Endometrial microvascular endothelial cells (primary cell): ENCODE data around the gene SYT13. TPM values are rescaled to one million over a fixed set of nuclear protein-coding genes. Genes with fewer than 3 reads are reported as not detected.

Experiments used
- in situ Hi-C: cut with HindIII; loops from 2 replicates; pipeline ENCODE4 v1.10.0; 2017; ENCODE audit warnings: low sequenced_read_pairs, low pct_unique_long_range_greater_than_20kb; ENCODE audit errors: inconsistent ontology term
- total RNA-seq: library from RNA; depleted of rRNA; stranded (reverse); fragments of >200 nt; gene quantifications from one replicate; pipeline ENCODE4 v1.2.3, GENCODE V29; 2015; ENCODE audit errors: inconsistent ontology term

The SYT13 gene
- total RNA-seq, 1 donor from 2014 or later, result not detected

- in situ Hi-C loops, result no loop called here
These were observed 53.6 kb downstream of the SYT13 start for GRCh38 chr11:45232341-45233080.

GRCh38 chr11:45229401-45230020 lies 56.6 kb downstream of the SYT13 start:
- in situ Hi-C loops, result no loop called here

- in situ Hi-C loops, result no loop called here
These were observed 58.3 kb downstream of the SYT13 start for GRCh38 chr11:45227836-45228235.

GRCh38 chr11:45226901-45227300 lies 59.2 kb downstream of the SYT13 start:
- in situ Hi-C loops, result no loop called here

- in situ Hi-C loops, result no loop called here
These were observed 59.9 kb downstream of the SYT13 start for GRCh38 chr11:45225961-45226871.

- in situ Hi-C loops, result no loop called here
These were observed 60.9 kb downstream of the SYT13 start for GRCh38 chr11:45225277-45225676.

- in situ Hi-C loops, result no loop called here
These were observed 61.4 kb downstream of the SYT13 start for GRCh38 chr11:45224766-45225165.

- in situ Hi-C loops, result no loop called here
These were observed 62.6 kb downstream of the SYT13 start for GRCh38 chr11:45223496-45223895.

- in situ Hi-C loops, result no loop called here
These were observed 66.7 kb downstream of the SYT13 start for GRCh38 chr11:45219411-45219810.

- in situ Hi-C loops, result no loop called here
These were observed 67.4 kb downstream of the SYT13 start for GRCh38 chr11:45218705-45219104.

GRCh38 chr11:45217991-45218390 lies 68.2 kb downstream of the SYT13 start:
- in situ Hi-C loops, result no loop called here

GRCh38 chr11:45216901-45217300 lies 69.2 kb downstream of the SYT13 start:
- in situ Hi-C loops, result no loop called here

- in situ Hi-C loops, result no loop called here
These were observed 70.1 kb downstream of the SYT13 start for GRCh38 chr11:45216031-45216430.

- in situ Hi-C loops, result no loop called here
These were observed 70.9 kb downstream of the SYT13 start for GRCh38 chr11:45215098-45215865.

- in situ Hi-C loops, result no loop called here
These were observed 72.4 kb downstream of the SYT13 start for GRCh38 chr11:45213717-45214116.

GRCh38 chr11:45213316-45213665 lies 72.8 kb downstream of the SYT13 start:
- in situ Hi-C loops, result no loop called here

GRCh38 chr11:45212566-45213315 lies 73.4 kb downstream of the SYT13 start:
- in situ Hi-C loops, result no loop called here

- in situ Hi-C loops, result no loop called here
These were observed 74.4 kb downstream of the SYT13 start for GRCh38 chr11:45211732-45212131.
